ENCODE results near the gene C1QC.

Gene C1QC

DNA sequence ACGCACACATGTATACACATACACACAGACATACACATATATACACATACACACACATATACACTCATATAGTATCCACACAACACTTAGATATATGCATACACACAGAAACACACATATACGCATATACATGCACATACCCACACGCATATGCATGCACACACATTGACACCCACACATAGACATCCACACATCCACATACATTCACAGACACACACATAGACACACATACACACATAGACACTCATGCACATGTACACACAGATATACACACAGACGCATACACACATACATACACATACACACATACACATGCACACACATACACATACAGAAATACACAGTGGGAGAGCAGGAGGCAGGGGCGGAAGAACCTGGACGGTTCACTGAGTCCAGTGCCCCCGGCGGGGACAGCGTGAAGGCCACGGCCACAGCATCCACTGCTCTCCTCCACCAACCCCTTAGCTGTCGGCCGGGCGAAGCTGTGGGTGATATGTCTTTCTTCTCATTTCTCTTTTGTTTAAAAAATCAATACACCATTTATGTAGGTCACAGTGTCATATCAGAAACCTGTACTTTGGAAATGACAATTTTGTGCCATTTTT is 6.8 kb downstream of the C1QC start:
- DNase-seq (ENCODE audit: low spot score): no peak
- TF ChIP-seq, protein P1, sequence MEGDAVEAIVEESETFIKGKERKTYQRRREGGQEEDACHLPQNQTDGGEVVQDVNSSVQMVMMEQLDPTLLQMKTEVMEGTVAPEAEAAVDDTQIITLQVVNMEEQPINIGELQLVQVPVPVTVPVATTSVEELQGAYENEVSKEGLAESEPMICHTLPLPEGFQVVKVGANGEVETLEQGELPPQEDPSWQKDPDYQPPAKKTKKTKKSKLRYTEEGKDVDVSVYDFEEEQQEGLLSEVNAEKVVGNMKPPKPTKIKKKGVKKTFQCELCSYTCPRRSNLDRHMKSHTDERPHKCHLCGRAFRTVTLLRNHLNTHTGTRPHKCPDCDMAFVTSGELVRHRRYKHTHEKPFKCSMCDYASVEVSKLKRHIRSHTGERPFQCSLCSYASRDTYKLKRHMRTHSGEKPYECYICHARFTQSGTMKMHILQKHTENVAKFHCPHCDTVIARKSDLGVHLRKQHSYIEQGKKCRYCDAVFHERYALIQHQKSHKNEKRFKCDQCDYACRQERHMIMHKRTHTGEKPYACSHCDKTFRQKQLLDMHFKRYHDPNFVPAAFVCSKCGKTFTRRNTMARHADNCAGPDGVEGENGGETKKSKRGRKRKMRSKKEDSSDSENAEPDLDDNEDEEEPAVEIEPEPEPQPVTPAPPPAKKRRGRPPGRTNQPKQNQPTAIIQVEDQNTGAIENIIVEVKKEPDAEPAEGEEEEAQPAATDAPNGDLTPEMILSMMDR (IDR thresholded peaks at IDR 0.05; ENCODE audit: extremely low read depth, missing control alignments): no peak

- no peak for DNase-seq (ENCODE audit: low spot score)
- TF ChIP-seq, protein P1 (IDR thresholded peaks at IDR 0.05; ENCODE audit: extremely low read depth, missing control alignments): no peak
Observed at GRCh38 chr1:22651941-22652856, 8.8 kb downstream of the C1QC start.

- TF ChIP-seq, protein P1 (IDR thresholded peaks at IDR 0.05; ENCODE audit: extremely low read depth, missing control alignments): no peak
- DNase-seq (ENCODE audit: low spot score): no peak
Observed at GRCh38 chr1:22652881-22653316, 9.5 kb downstream of the C1QC start, which contains the start of gene C1QB. TSS of gene C1QB (plus strand) at chr1:22653236. CDS start at chr1:22659463, 6,227 bp downstream.

DNA sequence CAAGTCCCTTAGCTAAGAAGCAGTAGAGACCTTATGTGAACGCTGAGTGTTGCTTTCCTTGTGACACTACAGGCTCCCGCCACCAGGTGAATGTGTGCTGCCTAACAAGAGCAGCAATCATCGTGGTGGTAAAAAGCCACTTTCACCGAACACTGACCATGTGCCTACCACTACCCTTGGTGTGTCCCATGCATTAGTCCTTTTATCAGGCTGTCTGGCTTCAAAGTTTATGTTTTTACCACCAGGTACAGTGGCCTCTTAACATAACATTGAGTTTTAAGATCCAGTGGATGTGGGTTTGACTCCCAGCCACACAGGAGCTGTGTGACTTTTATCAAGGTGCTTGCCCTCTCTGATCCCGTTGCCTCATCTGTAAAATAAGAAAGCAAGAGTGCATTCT is 11.3 kb downstream of the C1QC start:
- TF ChIP-seq, protein P1 (IDR thresholded peaks at IDR 0.05; ENCODE audit: extremely low read depth, missing control alignments): no peak
- DNase-seq (ENCODE audit: low spot score): no peak

- DNase-seq (ENCODE audit: low spot score): no peak
- TF ChIP-seq, protein P1 (IDR thresholded peaks at IDR 0.05; ENCODE audit: extremely low read depth, missing control alignments): no peak
Observed at GRCh38 chr1:22658385-22659163, 15.1 kb downstream of the C1QC start.

- DNase-seq (ENCODE audit: low spot score): no peak
- TF ChIP-seq, protein P1 (IDR thresholded peaks at IDR 0.05; ENCODE audit: extremely low read depth, missing control alignments): no peak
Observed at GRCh38 chr1:22660716-22661241, 17.3 kb downstream of the C1QC start.

Data from GM20000 (cell line).